ENCODE data around the gene RTN1. TPM values are rescaled to one million over a fixed set of nuclear protein-coding genes. Genes with fewer than 3 reads are reported as not detected.

RTN1 gene
- total and polyA plus RNA-seq, 2 of the 8 experiments (the other 6 are each of a cell fraction or from before 2014, with no cell fraction given): 2.8 to 4.9 TPM

DNA sequence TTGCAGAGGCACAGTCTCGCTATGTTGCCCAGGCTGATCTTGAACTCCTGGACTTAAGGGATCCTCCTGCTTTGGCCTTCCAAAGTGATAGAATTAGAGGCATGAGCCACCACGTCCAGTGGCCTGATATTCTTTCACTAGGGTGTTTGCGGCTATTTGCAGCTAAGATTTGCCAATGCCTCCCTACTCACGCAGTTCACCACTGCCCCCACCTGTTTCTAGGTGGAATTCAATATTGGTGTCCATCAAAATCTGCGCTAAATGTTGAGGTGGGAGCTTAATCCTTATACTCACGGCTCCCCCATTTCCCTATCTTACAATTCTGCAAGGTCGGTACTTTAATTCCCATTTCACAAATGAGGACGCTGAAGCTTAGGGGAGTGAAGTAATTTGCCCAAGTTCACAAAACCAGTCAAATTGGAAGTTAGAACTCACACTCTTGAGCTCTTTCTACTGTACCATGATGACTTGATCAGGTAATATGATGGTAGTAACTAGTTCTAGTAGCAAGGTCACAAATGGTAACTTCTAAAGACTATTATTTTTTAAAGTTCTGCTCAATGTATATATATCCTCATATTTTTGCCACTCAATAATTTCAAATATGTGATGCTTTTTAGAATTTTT is 27.3 kb upstream of the RTN1 start (continued):
- TF ChIP-seq, protein P1, sequence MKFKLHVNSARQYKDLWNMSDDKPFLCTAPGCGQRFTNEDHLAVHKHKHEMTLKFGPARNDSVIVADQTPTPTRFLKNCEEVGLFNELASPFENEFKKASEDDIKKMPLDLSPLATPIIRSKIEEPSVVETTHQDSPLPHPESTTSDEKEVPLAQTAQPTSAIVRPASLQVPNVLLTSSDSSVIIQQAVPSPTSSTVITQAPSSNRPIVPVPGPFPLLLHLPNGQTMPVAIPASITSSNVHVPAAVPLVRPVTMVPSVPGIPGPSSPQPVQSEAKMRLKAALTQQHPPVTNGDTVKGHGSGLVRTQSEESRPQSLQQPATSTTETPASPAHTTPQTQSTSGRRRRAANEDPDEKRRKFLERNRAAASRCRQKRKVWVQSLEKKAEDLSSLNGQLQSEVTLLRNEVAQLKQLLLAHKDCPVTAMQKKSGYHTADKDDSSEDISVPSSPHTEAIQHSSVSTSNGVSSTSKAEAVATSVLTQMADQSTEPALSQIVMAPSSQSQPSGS (IDR thresholded peaks at IDR 0.05; ENCODE audit: low read length): no peak
- TF ChIP-seq CHD1 (IDR thresholded peaks at IDR 0.05; ENCODE audit: low read depth, low read length) (no peak), JUN (IDR thresholded peaks at IDR 0.05; ENCODE audit: low read depth, low read length) (no peak), RXRA (IDR thresholded peaks at IDR 0.05; ENCODE audit: insufficient read depth, low read depth, low read length) (no peak), TEAD4 (IDR thresholded peaks at IDR 0.05; ENCODE audit: low read depth, low read length) (0 out of 2 replicates have a peak, but pooled peaks have one; percentile 18), RAD21 (IDR thresholded peaks at IDR 0.05 in 1 of 2, conservative IDR thresholded peaks at IDR 0.05 in 1 of 2; ENCODE audit: low read depth in 2 of 2, low read length in 2 of 2) (peak; percentile 92), CBX5 (IDR thresholded peaks at IDR 0.05; ENCODE audit: low read depth, low read length) (no peak)
- TF ChIP-seq, protein P2, sequence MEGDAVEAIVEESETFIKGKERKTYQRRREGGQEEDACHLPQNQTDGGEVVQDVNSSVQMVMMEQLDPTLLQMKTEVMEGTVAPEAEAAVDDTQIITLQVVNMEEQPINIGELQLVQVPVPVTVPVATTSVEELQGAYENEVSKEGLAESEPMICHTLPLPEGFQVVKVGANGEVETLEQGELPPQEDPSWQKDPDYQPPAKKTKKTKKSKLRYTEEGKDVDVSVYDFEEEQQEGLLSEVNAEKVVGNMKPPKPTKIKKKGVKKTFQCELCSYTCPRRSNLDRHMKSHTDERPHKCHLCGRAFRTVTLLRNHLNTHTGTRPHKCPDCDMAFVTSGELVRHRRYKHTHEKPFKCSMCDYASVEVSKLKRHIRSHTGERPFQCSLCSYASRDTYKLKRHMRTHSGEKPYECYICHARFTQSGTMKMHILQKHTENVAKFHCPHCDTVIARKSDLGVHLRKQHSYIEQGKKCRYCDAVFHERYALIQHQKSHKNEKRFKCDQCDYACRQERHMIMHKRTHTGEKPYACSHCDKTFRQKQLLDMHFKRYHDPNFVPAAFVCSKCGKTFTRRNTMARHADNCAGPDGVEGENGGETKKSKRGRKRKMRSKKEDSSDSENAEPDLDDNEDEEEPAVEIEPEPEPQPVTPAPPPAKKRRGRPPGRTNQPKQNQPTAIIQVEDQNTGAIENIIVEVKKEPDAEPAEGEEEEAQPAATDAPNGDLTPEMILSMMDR (IDR thresholded peaks at IDR 0.05; ENCODE audit: control extremely low read depth in 1 of 3, insufficient read depth in 1 of 3, low read depth in 1 of 3, low read length in 3 of 3): peak; percentile 52 to 81 (median 76)

Data from H1 (cell line).